Activated T-cell treated with anti-CD3 and anti-CD28 coated beads for 24 hours (primary cell): Measurements from ENCODE around the gene CRY2.

ENCODE experiments used
- DNase-seq: peaks from one replicate; pipeline ENCODE4 v3.0.0-alpha.2; 2020; ENCODE audit warnings: low read depth

CRY2 gene

GRCh38 chr11:45918331-45918941 is 71.2 kb downstream of the CRY2 start:
- DNase-seq: peak; percentile 55

GRCh38 chr11:45918962-45919675 is 71.8 kb downstream of the CRY2 start:
- DNase-seq: no peak

- no peak for DNase-seq
Measured at GRCh38 chr11:45919806-45920530, 72.7 kb downstream of the CRY2 start.

- no peak for DNase-seq
Measured at GRCh38 chr11:45920531-45921477, 73.5 kb downstream of the CRY2 start.

GRCh38 chr11:45921561-45922424 is 74.5 kb downstream of the CRY2 start:
- DNase-seq: no peak

- DNase-seq: no peak
Measured at GRCh38 chr11:45922425-45923082, 75.3 kb downstream of the CRY2 start, which contains the start of gene LARGE2. TSS of gene LARGE2 (plus strand) at chr11:45922656. CDS start at chr11:45922883, 227 bp downstream.

- DNase-seq: no peak
Measured at GRCh38 chr11:45924036-45924915, 77.0 kb downstream of the CRY2 start.

- no peak for DNase-seq
Measured at GRCh38 chr11:45924927-45925326, 77.7 kb downstream of the CRY2 start.

- no peak for DNase-seq
Measured at GRCh38 chr11:45925550-45925949, 78.3 kb downstream of the CRY2 start.

GRCh38 chr11:45926001-45926401 is 78.7 kb downstream of the CRY2 start:
- no peak for DNase-seq

- no peak for DNase-seq
Measured at GRCh38 chr11:45926536-45927331, 79.5 kb downstream of the CRY2 start.

GRCh38 chr11:45927332-45927683 is 80.0 kb downstream of the CRY2 start:
- no peak for DNase-seq

- DNase-seq: no peak
Measured at GRCh38 chr11:45927684-45928413, 80.6 kb downstream of the CRY2 start.

- DNase-seq: no peak
Measured at GRCh38 chr11:45928535-45929215, 81.4 kb downstream of the CRY2 start.

- DNase-seq: no peak
Measured at GRCh38 chr11:45929486-45930030, 82.3 kb downstream of the CRY2 start.

- no peak for DNase-seq
Measured at GRCh38 chr11:45930031-45930794, 82.9 kb downstream of the CRY2 start.
